Fibroblast of lung (primary cell): ENCODE data around the gene KCNJ6.

Source experiments
- EZH2 ChIP-seq: IDR thresholded peaks from 2 replicates; pipeline ENCODE4 v1.5.1; 2012; ENCODE audit warnings: low read length, control low read depth, mild to moderate bottlenecking; ENCODE audit errors: missing control alignments
- TF ChIP-seq, protein P1 (sequence below), 2 donors: IDR thresholded peaks in 1 of 2; conservative IDR thresholded peaks in 1 of 2; 1 replicate in 1 of 2; 2 replicates in 1 of 2; pipeline ENCODE4 v1.5.1; 2011 to 2012; ENCODE audit warnings: low read length in 2 of 2, control low read depth in 1 of 2, inconsistent platforms in 1 of 2, low read depth in 1 of 2, mild to moderate bottlenecking in 1 of 2

DNA sequence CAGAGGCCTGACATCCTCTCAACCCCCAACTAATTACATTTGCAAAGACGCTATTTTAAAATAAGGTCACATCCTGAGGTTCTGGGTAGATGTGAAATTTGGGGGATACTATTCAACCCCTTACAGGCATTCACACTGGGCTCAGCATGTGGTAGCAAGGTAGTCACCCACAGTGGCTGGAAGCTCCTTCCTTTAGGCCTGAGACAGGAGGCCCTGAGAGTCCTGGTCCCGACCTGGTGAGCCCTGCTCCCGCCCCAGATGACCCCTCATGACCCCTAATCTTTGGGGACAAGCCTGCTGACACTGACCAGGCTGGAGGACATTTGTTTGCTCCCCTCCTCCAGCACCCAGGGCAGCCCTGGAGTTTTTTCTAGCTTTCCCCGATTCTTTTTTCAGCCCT, 323.8 kb downstream of the KCNJ6 start:
- TF ChIP-seq, protein P1, sequence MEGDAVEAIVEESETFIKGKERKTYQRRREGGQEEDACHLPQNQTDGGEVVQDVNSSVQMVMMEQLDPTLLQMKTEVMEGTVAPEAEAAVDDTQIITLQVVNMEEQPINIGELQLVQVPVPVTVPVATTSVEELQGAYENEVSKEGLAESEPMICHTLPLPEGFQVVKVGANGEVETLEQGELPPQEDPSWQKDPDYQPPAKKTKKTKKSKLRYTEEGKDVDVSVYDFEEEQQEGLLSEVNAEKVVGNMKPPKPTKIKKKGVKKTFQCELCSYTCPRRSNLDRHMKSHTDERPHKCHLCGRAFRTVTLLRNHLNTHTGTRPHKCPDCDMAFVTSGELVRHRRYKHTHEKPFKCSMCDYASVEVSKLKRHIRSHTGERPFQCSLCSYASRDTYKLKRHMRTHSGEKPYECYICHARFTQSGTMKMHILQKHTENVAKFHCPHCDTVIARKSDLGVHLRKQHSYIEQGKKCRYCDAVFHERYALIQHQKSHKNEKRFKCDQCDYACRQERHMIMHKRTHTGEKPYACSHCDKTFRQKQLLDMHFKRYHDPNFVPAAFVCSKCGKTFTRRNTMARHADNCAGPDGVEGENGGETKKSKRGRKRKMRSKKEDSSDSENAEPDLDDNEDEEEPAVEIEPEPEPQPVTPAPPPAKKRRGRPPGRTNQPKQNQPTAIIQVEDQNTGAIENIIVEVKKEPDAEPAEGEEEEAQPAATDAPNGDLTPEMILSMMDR (conservative IDR thresholded peaks at IDR 0.05 in 1 of 2, IDR thresholded peaks at IDR 0.05 in 1 of 2; ENCODE audit: low read depth in 1 of 2, low read length in 2 of 2), result no peak
- no peak for TF ChIP-seq EZH2
